ENCODE measurements around the gene VSTM2L.

- TF ChIP-seq POLR2A (IDR thresholded peaks at IDR 0.05; ENCODE audit: insufficient read depth in 1 of 2, low read depth in 2 of 2, low read length in 2 of 2) (no peak), NONO (IDR thresholded peaks at IDR 0.05) (no peak), NONO (CRISPR knock-in tag; conservative IDR thresholded peaks at IDR 0.05) (no peak), TCF12 (IDR thresholded peaks at IDR 0.05) (no peak), TCF12 (CRISPR knock-in tag; IDR thresholded peaks at IDR 0.05) (no peak), XRCC5 (optimal IDR thresholded peaks at IDR 0.05; ENCODE audit: low read length) (no peak), ZBTB21 (CRISPR knock-in tag; IDR thresholded peaks at IDR 0.05) (no peak), SP1 (IDR thresholded peaks at IDR 0.05) (no peak), SP1 (CRISPR knock-in tag; IDR thresholded peaks at IDR 0.05) (no peak), EHMT2 (IDR thresholded peaks at IDR 0.05; ENCODE audit: borderline replicate concordance, low read depth, low read length) (no peak)
- TF ChIP-seq, protein P1, sequence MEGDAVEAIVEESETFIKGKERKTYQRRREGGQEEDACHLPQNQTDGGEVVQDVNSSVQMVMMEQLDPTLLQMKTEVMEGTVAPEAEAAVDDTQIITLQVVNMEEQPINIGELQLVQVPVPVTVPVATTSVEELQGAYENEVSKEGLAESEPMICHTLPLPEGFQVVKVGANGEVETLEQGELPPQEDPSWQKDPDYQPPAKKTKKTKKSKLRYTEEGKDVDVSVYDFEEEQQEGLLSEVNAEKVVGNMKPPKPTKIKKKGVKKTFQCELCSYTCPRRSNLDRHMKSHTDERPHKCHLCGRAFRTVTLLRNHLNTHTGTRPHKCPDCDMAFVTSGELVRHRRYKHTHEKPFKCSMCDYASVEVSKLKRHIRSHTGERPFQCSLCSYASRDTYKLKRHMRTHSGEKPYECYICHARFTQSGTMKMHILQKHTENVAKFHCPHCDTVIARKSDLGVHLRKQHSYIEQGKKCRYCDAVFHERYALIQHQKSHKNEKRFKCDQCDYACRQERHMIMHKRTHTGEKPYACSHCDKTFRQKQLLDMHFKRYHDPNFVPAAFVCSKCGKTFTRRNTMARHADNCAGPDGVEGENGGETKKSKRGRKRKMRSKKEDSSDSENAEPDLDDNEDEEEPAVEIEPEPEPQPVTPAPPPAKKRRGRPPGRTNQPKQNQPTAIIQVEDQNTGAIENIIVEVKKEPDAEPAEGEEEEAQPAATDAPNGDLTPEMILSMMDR (CRISPR knock-in tag; IDR thresholded peaks at IDR 0.05) = no peak
Measured at GRCh38 chr20:37971561-37972127, 68.7 kb downstream of the VSTM2L start.

All from HepG2 (cell line).